Adrenal gland (tissue), 12 donors: ENCODE measurements around the gene PES1. TPM values are rescaled to one million over a fixed set of nuclear protein-coding genes. Genes with fewer than 3 reads are reported as not detected.

Source experiments
- DNase-seq, 7 donors: peaks; one replicate each; pipeline ENCODE4 v3.0.0-alpha.2; 2019 to 2020
- H3K27ac ChIP-seq, 5 donors: fragments of 200-600 bp; sonication (generic) in 4 of 5; 1 replicate in 3 of 5; 2 replicates in 2 of 5; pipeline versions ENCODE4 v1.5.1 to v1.8.0; 2016 to 2020; ENCODE audit warnings: mild to moderate bottlenecking in 1 of 5
- H3K27me3 ChIP-seq: fragments of 200-600 bp; 2 replicates; pipeline ENCODE4 v1.8.0; 2021
- H3K36me3 ChIP-seq, 2 donors: fragments of 200-600 bp; replicated peaks in 1 of 2; 1 replicate in 1 of 2; 2 replicates in 1 of 2; pipeline versions ENCODE4 v1.5.1 to v1.8.0; 2018 to 2022
- H3K4me1 ChIP-seq, 2 donors: fragments of 200-600 bp; replicated peaks in 1 of 2; 1 replicate in 1 of 2; 2 replicates in 1 of 2; pipeline versions ENCODE4 v1.5.1 to v1.8.0; 2018 to 2021
- H3K4me3 ChIP-seq, 4 donors: fragments of 200-600 bp; sonication (generic) in 3 of 4; one replicate each; pipeline ENCODE4 v1.5.1; 2016 to 2018
- H3K9me3 ChIP-seq, 3 donors: fragments of 200-600 bp; sonication (generic) in 1 of 3; replicated peaks in 1 of 3; 1 replicate in 2 of 3; 2 replicates in 1 of 3; pipeline versions ENCODE4 v1.5.1 to v1.8.0; 2016 to 2021
- POLR2A ChIP-seq, 2 donors: fragments of 450-650 bp; IDR thresholded peaks; one replicate each; pipeline ENCODE4 v1.6.1; 2017; ENCODE audit warnings: antibody characterized with exemption in 2 of 2, mild to moderate bottlenecking in 2 of 2, moderate library complexity in 1 of 2
- WGBS, 4 donors: extraction: QIAGEN DNeasy Blood & Tissue Kit in 2 of 4; methylation state at CpG; one replicate each; pipeline versions ENCODE4 v1.1.5 to v1.1.7; 2013 to 2017; 5-methylcytosine and 5-hydroxymethylcytosine counted together
- intact Hi-C, 2 donors: fragments of 100-400 bp; cut with DNase I; formaldehyde crosslinking; loops; one replicate each; pipeline versions ENCODE4 v1.14.1 to v1.15.0; 2022 to 2023
- polyA plus RNA-seq, 3 donors: library from polyadenylated mRNA; stranded (reverse); fragments of 200-250 nt in 2 of 3; fragments of 350-450 nt in 1 of 3; fragmentation: Illumina TruSeq in 1 of 3; extraction: RNeasy Lipid Tissue Mini Kit (QIAGEN cat#74804) in 1 of 3; gene quantifications; one replicate each; pipeline ENCODE4 v1.2.3, GENCODE V29; 2013 to 2014
- total RNA-seq, 9 donors: library from RNA; depleted of rRNA in 4 of 9; stranded (reverse); fragments of >200 nt in 4 of 9; fragments of 120-200 nt in 1 of 9; fragmentation: NEBNext Ultra II Directional in 1 of 9; extraction: Animal tissue kit (Norgen Biotek cat#: 25700) in 1 of 9; gene quantifications; one replicate each; pipeline versions ENCODE4 v1.1.0 to v1.2.4, GENCODE V29; 2013 to 2023
- TF ChIP-seq, protein P1 (sequence below), 6 experiments: fragments of 450-650 bp in 4 of 6; fragments of 200-600 bp in 2 of 6; sonication (generic) in 1 of 6; IDR thresholded peaks; 1 replicate in 5 of 6; 2 replicates in 1 of 6; pipeline versions ENCODE4 v1.5.1 to v1.8.0; 2016 to 2021; ENCODE audit warnings: antibody characterized with exemption in 6 of 6, mild to moderate bottlenecking in 2 of 6, moderate library complexity in 1 of 6
- donor health status: healthy with polysubstance abuse.
- donor health status: Bipolar disorder and iron deficiency.
- donor health status: DM: yes; HTN: yes; CAD: no.
- donor health status: DM: no; HTN: no; CAD: no.
- donor health status: DM: no; HTN: no; CAD: no.
- donor health status: DM: yes; HTN: yes; CAD: no.

PES1 gene
- total and polyA plus RNA-seq, 12 donors = 46.0 to 117 (median 66.0) TPM

DNA sequence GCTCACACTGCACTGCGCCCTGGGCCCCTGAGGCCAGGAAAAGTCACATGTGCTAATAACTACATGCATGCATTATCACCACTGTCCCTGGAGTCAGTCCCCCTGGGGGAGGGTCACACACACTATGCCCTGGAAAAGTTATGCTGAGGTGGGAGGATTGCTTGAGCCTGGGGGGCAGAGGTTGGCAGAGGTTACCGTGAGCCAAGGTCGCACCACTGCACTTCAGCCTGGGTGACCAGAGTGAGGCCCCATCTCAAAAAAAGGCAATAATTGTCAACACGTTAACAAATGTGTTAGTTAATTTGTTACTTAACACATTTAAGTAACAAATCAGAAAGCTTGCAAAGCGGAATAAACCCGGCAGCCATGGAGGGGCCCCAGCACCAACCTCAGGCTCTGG lies 31.8 kb downstream of the PES1 start:
- H3K4me1 ChIP-seq = no peaks in the 10 kb centered on the region
- TF ChIP-seq, protein P1, sequence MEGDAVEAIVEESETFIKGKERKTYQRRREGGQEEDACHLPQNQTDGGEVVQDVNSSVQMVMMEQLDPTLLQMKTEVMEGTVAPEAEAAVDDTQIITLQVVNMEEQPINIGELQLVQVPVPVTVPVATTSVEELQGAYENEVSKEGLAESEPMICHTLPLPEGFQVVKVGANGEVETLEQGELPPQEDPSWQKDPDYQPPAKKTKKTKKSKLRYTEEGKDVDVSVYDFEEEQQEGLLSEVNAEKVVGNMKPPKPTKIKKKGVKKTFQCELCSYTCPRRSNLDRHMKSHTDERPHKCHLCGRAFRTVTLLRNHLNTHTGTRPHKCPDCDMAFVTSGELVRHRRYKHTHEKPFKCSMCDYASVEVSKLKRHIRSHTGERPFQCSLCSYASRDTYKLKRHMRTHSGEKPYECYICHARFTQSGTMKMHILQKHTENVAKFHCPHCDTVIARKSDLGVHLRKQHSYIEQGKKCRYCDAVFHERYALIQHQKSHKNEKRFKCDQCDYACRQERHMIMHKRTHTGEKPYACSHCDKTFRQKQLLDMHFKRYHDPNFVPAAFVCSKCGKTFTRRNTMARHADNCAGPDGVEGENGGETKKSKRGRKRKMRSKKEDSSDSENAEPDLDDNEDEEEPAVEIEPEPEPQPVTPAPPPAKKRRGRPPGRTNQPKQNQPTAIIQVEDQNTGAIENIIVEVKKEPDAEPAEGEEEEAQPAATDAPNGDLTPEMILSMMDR (IDR thresholded peaks at IDR 0.05) = no peak
- TF ChIP-seq POLR2A (IDR thresholded peaks at IDR 0.05) = no peak
- H3K36me3 ChIP-seq = no peaks in the 10 kb centered on the region
- intact Hi-C loops = no loop called here
- no peaks in the 10 kb centered on the region for H3K9me3 ChIP-seq
- DNase-seq = no peak
- peaks cover 6% of the 10 kb centered on the region for H3K27me3 ChIP-seq
- 59 to 77% (median 67%) methylated on average over 6 of the region's 6 CpGs for WGBS, 4 donors
- no peak overlapping the region for H3K4me3 ChIP-seq
- H3K27ac ChIP-seq = no peak overlapping the region

DNA sequence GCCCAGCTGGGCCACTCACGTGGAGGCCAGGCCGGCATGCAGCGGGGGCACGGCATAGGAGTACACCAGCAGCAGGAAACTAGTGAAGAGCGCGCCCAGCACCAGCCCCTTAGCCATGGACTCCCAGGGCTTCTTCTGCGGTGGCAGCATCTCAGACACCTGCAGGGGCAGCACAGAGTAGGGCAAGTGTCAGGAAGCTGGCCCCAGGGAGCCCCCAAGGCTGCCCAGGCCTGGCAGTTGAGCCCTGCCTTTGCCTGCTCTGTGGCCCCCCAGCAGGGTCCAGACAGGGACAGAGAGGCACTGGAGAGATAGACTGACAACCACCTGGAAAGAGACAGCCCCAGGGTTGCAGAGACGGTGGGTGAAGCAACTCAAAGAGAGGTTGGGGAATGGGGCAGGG lies 34.5 kb downstream of the PES1 start:
- Histone ChIP-seq H3K27ac (no peak overlapping the region), H3K27me3 (peaks cover 6% of the 10 kb centered on the region), H3K9me3 (no peaks in the 10 kb centered on the region), H3K4me3 (no peak overlapping the region), H3K4me1 (no peaks in the 10 kb centered on the region), H3K36me3 (no peaks in the 10 kb centered on the region)
- 65 to 87% (median 80%) methylated on average over 1 to 8 of the region's 8 CpGs for WGBS, 4 donors
- no peak for DNase-seq
- intact Hi-C loops = no loop called here
- TF ChIP-seq, protein P1 (IDR thresholded peaks at IDR 0.05) = no peak
- TF ChIP-seq POLR2A (IDR thresholded peaks at IDR 0.05) = no peak

DNA sequence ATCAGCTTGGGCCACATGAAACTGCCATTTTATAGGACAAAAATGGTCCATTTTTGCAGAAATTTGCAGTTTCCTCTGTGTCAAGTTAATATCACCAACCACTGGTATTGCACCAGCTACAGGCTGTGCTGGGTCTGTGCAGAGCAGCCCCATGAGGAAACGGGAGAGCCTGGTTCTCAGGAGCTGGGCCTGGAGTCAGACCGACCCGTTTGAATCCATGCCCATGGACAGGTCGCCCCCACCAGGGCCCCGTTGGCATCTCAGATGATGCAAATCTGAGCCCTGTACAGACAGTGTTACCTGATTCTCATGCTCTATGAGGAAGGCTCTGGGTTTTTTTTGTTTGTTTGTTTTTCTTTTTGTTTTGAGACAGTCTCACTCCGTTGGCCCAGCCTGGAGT lies 35.3 kb downstream of the PES1 start:
- no peak overlapping the region for H3K27ac ChIP-seq
- WGBS, 4 donors = 57 to 71% (median 64%) methylated on average over 6 of the region's 6 CpGs
- H3K36me3 ChIP-seq = no peaks in the 10 kb centered on the region
- no peaks in the 10 kb centered on the region for H3K4me1 ChIP-seq
- no peak for DNase-seq
- H3K4me3 ChIP-seq = no peak overlapping the region
- intact Hi-C loops = no loop called here
- TF ChIP-seq POLR2A (IDR thresholded peaks at IDR 0.05) = no peak
- TF ChIP-seq, protein P1 (IDR thresholded peaks at IDR 0.05) = no peak
- no peaks in the 10 kb centered on the region for H3K9me3 ChIP-seq
- H3K27me3 ChIP-seq = no peaks in the 10 kb centered on the region

DNA sequence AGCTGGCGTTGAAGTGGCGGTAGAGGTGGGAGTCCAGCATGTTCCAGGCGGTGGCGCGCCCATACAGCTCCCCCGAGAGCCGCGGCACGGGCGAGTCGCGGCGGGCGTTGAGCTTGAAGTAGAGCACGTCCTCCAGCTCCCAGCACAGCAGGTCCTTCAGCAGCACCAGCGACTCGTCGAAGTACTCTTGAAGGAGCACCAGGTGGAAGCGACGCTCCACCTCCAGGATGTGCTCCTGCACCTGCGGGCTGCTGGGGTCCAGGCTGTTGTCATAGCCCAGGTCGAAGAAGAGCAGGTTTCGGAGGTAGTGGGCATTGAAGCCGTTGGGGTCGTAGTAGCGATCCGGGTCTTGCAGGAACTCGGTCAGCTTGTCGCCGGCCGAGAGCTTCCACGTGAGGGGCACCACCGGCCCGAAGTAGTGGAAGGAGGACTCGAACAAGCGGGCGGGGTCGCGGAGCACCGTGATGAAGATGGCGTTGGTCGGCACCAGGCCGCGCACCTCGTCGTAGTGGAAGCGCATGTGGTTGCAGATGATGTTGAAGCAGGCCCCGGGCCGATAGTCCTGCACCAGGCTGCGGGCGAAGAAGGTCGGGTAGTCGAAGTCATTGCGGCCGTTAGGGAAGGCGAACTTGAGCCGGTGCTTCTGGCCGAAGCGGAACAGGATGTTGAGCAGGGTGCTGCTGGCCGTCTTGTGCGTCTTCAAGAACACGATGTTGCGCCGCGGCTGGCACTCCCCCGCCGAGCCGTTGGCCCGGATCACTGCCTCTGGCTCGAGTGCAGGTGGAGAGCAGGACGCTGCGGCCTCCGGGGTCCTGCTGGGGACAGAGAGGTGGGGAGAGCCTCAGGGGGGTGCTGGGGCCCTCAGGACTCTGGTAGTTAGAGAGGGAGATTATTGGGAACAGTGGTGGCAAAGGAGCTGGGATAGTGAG lies 36.2 kb downstream of the PES1 start:
- no peak overlapping the region for H3K4me3 ChIP-seq

More for the DNA sequence above, 36.2 kb downstream of the PES1 start:
- Histone ChIP-seq H3K36me3 (no peaks in the 10 kb centered on the region), H3K9me3 (no peaks in the 10 kb centered on the region), H3K27ac (no peak overlapping the region), H3K27me3 (no peaks in the 10 kb centered on the region), H3K4me1 (no peaks in the 10 kb centered on the region)
- no peak for DNase-seq
- intact Hi-C loops = no loop called here
- WGBS, 4 donors = 94 to 95% (median 95%) methylated on average over 56 to 73 of the region's 73 CpGs
- TF ChIP-seq POLR2A (IDR thresholded peaks at IDR 0.05) = no peak
- TF ChIP-seq, protein P1 (IDR thresholded peaks at IDR 0.05) = no peak
